Measurements from ENCODE around the gene RADX.

Gene RADX

GRCh38 chrX:106692425-106693065 is 80.8 kb downstream of the RADX start:
- no peak for FAIRE-seq

GRCh38 chrX:106696502-106696901 is 84.7 kb downstream of the RADX start:
- FAIRE-seq, result no peak

- FAIRE-seq, result no peak
Observed at GRCh38 chrX:106698693-106699092, 86.9 kb downstream of the RADX start.

GRCh38 chrX:106702636-106703035 is 90.9 kb downstream of the RADX start:
- FAIRE-seq, result no peak

GRCh38 chrX:106706466-106706865 is 94.7 kb downstream of the RADX start:
- FAIRE-seq, result no peak

- FAIRE-seq, result no peak
Observed at GRCh38 chrX:106707771-106708454, 96.1 kb downstream of the RADX start.

GRCh38 chrX:106710771-106711170 is 99.0 kb downstream of the RADX start:
- FAIRE-seq, result no peak

GRCh38 chrX:106711375-106711774 is 99.6 kb downstream of the RADX start:
- no peak for FAIRE-seq

- FAIRE-seq, result no peak
Observed at GRCh38 chrX:106716004-106716403, 104.2 kb downstream of the RADX start.

GRCh38 chrX:106716463-106716862 is 104.7 kb downstream of the RADX start:
- FAIRE-seq, result no peak

GRCh38 chrX:106718709-106719108 is 106.9 kb downstream of the RADX start:
- FAIRE-seq, result no peak

GRCh38 chrX:106725931-106726330 is 114.2 kb downstream of the RADX start:
- no peak for FAIRE-seq

GRCh38 chrX:106726485-106727437 is 115.0 kb downstream of the RADX start, which contains the start of gene RNF128:
TSS of gene RNF128 (plus strand) at chrX:106726701. CDS start at chrX:106726914, 213 bp downstream.
- no peak for FAIRE-seq

GRCh38 chrX:106728337-106728736 is 116.6 kb downstream of the RADX start:
- no peak for FAIRE-seq

Measured in G401.6 (cell line).